WERI-Rb-1 (cell line): Measurements from ENCODE around the gene ZNF536.

Source experiments
- DNase-seq: peaks from one replicate; pipeline ENCODE4 v3.0.0-alpha.2; 2020
- H3K27ac ChIP-seq: fragments of 250-450 bp; sonication (Bioruptor Pico); 2 replicates; pipeline ENCODE4 v1.5.1; 2020; ENCODE audit warnings: mild to moderate bottlenecking, moderate library complexity
- H3K27me3 ChIP-seq: fragments of 250-450 bp; sonication (Bioruptor Pico); 2 replicates; pipeline ENCODE4 v1.5.1; 2021; ENCODE audit warnings: mild to moderate bottlenecking, low read depth, moderate library complexity; ENCODE audit not compliant: insufficient read depth, severe bottlenecking
- H3K36me3 ChIP-seq: fragments of 250-450 bp; sonication (Bioruptor Pico); 2 replicates; pipeline ENCODE4 v1.5.1; 2020; ENCODE audit warnings: mild to moderate bottlenecking, moderate library complexity
- H3K4me3 ChIP-seq: 2 replicates; pipeline ENCODE4 v1.5.1; 2011; ENCODE audit warnings: low read depth, mild to moderate bottlenecking, control low read depth, low read length
- H3K9me3 ChIP-seq: fragments of 250-450 bp; sonication (Bioruptor Pico); 2 replicates; pipeline ENCODE4 v1.5.1; 2021; ENCODE audit warnings: mild to moderate bottlenecking, moderate library complexity; ENCODE audit not compliant: severe bottlenecking
- TF ChIP-seq, protein P1 (sequence below): IDR thresholded peaks from 2 replicates; pipeline ENCODE4 v1.5.1; 2011; ENCODE audit warnings: low read depth, mild to moderate bottlenecking, control low read depth, inconsistent platforms, low read length

The ZNF536 gene

GRCh38 chr19:30519607-30520205 lies 147.5 kb downstream of the ZNF536 start:
- Histone ChIP-seq H3K4me3 (no peak overlapping the region), H3K27me3 (no peaks in the 10 kb centered on the region), H3K27ac (no peak overlapping the region), H3K36me3 (no peaks in the 10 kb centered on the region), H3K9me3 (no peaks in the 10 kb centered on the region)
- TF ChIP-seq, protein P1, sequence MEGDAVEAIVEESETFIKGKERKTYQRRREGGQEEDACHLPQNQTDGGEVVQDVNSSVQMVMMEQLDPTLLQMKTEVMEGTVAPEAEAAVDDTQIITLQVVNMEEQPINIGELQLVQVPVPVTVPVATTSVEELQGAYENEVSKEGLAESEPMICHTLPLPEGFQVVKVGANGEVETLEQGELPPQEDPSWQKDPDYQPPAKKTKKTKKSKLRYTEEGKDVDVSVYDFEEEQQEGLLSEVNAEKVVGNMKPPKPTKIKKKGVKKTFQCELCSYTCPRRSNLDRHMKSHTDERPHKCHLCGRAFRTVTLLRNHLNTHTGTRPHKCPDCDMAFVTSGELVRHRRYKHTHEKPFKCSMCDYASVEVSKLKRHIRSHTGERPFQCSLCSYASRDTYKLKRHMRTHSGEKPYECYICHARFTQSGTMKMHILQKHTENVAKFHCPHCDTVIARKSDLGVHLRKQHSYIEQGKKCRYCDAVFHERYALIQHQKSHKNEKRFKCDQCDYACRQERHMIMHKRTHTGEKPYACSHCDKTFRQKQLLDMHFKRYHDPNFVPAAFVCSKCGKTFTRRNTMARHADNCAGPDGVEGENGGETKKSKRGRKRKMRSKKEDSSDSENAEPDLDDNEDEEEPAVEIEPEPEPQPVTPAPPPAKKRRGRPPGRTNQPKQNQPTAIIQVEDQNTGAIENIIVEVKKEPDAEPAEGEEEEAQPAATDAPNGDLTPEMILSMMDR = no peak
- DNase-seq = no peak

DNA sequence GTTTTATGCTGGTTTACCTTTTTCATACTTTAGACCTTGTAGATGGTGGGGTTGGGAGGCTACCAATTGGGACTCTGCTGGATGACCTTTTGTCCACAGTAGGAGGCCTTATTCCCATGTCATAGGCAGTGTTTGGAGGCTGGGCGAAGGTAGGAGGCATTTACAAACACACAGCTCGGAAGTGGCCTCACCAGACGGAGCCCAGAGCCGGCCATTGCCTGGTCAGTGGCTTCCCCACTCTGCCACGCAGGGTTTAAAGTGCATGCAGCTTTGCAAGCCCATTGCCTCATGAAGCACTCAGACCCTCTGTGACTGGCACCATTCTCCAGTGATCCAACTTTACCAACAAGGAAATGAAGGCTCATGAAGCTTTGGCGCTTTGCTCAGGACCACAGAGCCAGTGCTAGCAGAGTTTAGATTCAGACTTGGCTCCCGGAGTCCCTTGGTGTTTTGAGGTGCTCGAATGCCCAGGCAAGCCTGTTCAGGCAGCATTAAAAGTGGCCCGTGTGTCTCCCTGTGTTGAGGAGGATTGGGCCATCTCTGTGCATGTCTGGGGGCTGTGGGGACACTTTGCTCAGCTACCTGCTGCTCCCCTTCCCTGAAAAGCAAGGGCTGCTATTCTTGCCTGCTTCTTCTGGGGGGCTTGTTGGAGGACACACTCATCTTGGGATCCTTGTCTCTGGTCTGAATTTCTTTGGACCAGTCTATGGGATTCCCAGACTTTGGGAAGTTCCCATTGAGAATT lies 148.7 kb downstream of the ZNF536 start:
- TF ChIP-seq, protein P1 = no peak
- no peaks in the 10 kb centered on the region for H3K27me3 ChIP-seq
- H3K4me3 ChIP-seq = no peak overlapping the region
- DNase-seq = no peak
- no peaks in the 10 kb centered on the region for H3K36me3 ChIP-seq
- H3K9me3 ChIP-seq = no peaks in the 10 kb centered on the region
- no peak overlapping the region for H3K27ac ChIP-seq

- Histone ChIP-seq H3K4me3 (no peak overlapping the region), H3K36me3 (no peaks in the 10 kb centered on the region), H3K27ac (no peak overlapping the region), H3K27me3 (no peaks in the 10 kb centered on the region), H3K9me3 (no peaks in the 10 kb centered on the region)
- TF ChIP-seq, protein P1 = no peak
- DNase-seq = no peak
These were observed 149.8 kb downstream of the ZNF536 start for GRCh38 chr19:30521937-30522336.

DNA sequence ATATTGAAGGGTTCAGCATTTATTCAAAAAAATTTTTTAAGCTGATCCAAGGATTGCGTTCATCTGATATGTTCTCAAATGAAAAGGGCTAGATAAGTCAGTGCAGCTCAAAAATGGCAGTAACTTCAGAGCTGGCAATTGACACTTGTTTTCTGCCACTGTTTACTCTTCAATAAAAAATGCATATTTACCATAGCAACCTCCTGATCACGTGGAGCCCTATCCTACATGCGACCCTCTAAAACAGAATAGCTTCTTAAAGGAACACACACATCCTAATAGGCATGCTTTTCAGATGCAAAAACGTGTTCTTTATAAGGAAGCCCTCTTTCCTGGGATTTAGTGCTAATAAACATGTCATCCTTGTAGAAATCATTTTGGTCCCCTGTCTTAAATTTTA lies 150.2 kb downstream of the ZNF536 start:
- Histone ChIP-seq H3K27ac (no peak overlapping the region), H3K27me3 (no peaks in the 10 kb centered on the region), H3K4me3 (no peak overlapping the region), H3K9me3 (no peaks in the 10 kb centered on the region), H3K36me3 (no peaks in the 10 kb centered on the region)
- TF ChIP-seq, protein P1 = no peak
- DNase-seq = no peak

DNA sequence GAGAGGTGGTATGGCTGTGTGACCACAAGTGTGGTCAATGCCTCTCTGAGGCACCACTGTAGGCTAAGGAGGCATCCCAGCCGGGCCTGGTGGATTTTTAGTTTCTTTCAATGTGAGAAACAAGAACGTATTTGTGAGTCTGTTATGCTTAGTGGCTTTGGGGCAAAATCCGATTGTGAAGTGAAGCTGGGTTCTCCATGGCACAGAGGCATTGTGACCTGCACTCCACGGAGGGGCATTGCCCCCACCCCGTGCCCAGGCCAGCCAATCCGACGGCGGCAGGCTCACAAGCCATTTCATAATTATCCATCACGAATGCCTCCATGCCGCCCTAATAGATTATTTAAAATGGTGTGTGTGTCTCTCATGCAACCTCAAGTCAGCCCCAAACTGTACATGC lies 151.6 kb downstream of the ZNF536 start:
- H3K27ac ChIP-seq = no peak overlapping the region
- no peak for DNase-seq
- H3K36me3 ChIP-seq = no peaks in the 10 kb centered on the region
- TF ChIP-seq, protein P1 = no peak
- no peak overlapping the region for H3K4me3 ChIP-seq
- H3K27me3 ChIP-seq = no peaks in the 10 kb centered on the region
- no peaks in the 10 kb centered on the region for H3K9me3 ChIP-seq

DNA sequence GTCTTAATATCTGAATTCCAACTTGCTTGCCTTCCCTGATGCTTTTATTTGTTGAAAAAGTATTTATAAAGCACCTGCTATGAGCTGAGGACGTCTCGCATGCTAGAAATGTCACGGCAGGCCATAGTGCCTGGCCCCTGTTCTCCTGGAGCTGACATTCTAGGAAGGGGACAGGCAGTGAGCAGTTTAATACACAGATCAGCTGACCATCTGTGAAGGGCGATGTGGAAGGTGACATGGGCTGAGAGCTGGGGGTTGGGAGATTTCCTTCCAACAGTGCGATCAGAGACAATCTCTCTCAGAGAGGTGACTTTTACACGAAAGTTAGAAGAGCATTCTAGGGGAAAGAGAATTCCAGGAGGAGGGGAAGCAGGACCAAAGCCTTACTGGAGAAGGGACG lies 153.2 kb downstream of the ZNF536 start:
- DNase-seq = peak; percentile 66
- Histone ChIP-seq H3K9me3 (no peaks in the 10 kb centered on the region), H3K27ac (peak overlapping the region; percentile 71), H3K36me3 (no peaks in the 10 kb centered on the region), H3K4me3 (peak overlapping the region; percentile 9; the same call in 1 of the 2 replicates), H3K27me3 (no peaks in the 10 kb centered on the region)
- TF ChIP-seq, protein P1 = no peak
